GM18519 (cell line): ENCODE measurements around the gene RAB36.

Experiments used
- ATAC-seq: cut with Tn5 transposase; IDR thresholded peaks from one replicate; pipeline ENCODE4 v1.9.1; 2021; ENCODE audit warnings: mild to moderate bottlenecking, moderate library complexity; ENCODE audit not compliant: unreplicated experiment, low FRiP score

The RAB36 gene

DNA sequence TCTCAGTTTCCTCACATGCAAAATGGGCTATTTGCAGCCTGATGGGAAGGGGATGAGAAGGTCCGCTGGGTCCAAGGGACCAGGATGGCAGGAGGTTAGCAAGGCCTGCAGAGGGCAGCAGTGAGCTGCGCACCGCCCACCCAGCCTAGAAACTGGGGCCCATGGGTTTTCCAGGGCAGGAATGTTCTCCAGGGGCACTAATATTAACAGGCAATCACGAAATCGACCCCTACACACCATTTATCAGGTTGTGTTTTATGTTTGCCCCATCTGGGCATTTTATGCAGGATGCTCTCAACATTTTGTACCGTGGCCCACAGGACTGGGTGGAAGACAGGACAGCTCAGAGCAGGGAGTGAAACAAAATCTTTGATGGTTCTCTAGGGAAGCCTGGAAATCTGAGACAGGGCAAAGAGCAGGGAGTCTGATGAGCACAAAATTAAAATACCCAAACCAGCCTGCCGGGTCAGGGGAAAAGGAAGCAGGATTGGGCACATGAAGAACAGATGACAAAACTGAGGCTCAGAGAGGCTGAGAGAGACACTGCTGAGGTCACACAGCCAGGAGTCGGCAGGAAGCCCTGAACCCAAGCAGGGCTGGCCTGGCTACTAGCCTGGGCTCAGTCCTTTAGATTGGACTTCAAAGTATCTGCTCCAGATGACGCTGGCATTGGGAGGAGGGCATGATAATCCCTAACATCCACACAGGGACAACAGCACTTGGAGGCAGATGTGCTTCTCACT is 33.4 kb downstream of the RAB36 start:
- ATAC-seq, result no peak

DNA sequence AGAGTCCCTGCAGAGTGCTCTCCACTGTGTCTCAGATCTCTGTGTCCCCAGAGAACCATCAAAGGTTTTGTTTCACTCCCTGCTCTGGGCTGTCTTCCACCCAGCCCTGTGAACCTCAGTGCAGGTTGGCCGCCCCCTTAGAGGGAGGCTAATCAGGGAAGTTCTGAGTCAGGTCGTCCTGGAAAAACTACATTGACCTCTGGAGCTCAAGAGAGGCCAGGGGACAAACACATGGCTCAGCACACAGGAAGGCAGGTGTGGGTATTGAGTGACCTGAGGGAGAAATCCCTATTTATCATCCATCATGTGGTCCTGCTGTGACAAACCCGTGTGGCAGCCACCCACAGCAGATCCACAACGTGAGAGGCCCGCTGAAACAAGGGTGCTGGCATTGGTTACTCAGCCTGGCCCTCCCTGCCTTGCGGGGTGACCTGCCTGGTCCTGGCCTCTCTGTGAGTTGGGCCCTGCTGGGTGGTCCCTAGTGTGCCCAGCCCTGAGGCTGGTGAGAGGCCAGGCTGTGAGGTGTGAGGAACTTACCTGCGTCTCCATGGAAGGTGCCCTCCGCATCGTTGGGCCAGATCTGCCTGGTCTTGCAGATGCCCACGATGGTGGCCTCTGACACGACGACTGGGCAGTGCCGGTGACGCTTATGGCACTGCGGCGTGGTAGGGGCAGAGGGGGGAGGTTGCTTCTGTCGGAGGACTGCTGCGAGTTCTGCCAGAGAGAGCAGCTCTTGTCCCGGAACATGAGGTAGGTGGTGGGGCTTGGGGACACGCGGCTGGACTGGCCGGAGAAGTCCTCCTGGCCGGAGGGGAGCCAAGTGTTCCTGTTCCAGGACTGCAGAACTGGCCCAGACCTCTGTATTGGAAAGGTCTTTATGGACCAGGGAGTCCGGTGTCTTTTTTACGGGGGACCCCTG is 34.4 kb downstream of the RAB36 start:
- no peak for ATAC-seq

DNA sequence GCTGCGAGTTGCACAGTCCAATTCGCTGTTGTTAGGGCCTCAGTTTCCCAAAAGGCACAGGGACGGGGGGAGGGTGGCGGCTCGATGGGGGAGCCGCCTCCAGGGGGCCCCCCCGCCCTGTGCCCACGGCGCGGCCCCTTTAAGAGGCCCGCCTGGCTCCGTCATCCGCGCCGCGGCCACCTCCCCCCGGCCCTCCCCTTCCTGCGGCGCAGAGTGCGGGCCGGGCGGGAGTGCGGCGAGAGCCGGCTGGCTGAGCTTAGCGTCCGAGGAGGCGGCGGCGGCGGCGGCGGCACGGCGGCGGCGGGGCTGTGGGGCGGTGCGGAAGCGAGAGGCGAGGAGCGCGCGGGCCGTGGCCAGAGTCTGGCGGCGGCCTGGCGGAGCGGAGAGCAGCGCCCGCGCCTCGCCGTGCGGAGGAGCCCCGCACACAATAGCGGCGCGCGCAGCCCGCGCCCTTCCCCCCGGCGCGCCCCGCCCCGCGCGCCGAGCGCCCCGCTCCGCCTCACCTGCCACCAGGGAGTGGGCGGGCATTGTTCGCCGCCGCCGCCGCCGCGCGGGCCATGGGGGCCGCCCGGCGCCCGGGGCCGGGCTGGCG is 35.1 kb downstream of the RAB36 start, which contains the start of gene BCR:
Gene BCR, plus strand, starts transcription at position 209 of the 592 bp plus-strand sequence. CDS start 452 bp downstream, outside the sequence.
- ATAC-seq, result no peak

DNA sequence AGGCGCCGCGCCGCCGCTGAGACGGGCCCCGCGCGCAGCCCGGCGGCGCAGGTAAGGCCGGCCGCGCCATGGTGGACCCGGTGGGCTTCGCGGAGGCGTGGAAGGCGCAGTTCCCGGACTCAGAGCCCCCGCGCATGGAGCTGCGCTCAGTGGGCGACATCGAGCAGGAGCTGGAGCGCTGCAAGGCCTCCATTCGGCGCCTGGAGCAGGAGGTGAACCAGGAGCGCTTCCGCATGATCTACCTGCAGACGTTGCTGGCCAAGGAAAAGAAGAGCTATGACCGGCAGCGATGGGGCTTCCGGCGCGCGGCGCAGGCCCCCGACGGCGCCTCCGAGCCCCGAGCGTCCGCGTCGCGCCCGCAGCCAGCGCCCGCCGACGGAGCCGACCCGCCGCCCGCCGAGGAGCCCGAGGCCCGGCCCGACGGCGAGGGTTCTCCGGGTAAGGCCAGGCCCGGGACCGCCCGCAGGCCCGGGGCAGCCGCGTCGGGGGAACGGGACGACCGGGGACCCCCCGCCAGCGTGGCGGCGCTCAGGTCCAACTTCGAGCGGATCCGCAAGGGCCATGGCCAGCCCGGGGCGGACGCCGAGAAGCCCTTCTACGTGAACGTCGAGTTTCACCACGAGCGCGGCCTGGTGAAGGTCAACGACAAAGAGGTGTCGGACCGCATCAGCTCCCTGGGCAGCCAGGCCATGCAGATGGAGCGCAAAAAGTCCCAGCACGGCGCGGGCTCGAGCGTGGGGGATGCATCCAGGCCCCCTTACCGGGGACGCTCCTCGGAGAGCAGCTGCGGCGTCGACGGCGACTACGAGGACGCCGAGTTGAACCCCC is 35.8 kb downstream of the RAB36 start:
- no peak for ATAC-seq

DNA sequence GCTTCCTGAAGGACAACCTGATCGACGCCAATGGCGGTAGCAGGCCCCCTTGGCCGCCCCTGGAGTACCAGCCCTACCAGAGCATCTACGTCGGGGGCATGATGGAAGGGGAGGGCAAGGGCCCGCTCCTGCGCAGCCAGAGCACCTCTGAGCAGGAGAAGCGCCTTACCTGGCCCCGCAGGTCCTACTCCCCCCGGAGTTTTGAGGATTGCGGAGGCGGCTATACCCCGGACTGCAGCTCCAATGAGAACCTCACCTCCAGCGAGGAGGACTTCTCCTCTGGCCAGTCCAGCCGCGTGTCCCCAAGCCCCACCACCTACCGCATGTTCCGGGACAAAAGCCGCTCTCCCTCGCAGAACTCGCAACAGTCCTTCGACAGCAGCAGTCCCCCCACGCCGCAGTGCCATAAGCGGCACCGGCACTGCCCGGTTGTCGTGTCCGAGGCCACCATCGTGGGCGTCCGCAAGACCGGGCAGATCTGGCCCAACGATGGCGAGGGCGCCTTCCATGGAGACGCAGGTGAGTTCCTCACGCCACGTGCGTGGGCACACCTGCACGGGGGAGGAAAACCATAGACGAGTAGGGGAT is 36.5 kb downstream of the RAB36 start:
- ATAC-seq, result no peak

DNA sequence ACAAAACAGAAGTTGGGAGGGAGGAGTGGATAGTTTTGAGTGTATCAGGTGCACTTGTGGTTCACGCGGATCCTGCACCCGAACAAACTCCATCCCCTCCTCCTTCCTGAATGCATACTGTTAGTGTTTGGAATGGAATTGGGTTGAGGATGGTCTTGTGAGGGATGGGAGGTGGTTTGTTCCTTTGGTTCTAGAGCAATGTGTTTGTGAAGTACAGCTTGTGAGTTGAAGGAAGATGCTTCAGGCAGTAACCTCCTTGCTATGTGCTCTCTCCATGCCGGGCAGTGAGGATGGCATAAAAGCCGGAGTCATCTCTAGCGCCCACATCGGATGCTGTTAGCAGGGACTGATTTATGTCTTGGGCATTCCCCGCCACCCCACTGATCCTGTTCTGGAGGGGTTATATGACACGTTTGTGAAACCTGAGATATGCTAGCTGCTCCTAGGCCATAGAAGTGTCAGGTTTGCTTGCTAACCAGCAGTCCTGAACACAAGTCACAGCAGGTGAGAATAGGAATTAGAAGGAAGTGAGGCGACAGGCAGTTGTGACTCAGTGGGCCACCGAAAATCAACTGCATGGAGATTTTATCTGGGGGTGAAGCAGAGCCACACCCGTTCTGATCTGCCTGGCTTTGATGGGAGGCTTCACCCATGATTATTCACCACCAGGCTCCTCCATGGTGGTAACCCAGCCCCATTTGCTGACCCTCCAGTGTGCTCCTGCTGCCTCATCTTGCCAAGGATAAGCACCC is 37.2 kb downstream of the RAB36 start:
- ATAC-seq, result no peak

DNA sequence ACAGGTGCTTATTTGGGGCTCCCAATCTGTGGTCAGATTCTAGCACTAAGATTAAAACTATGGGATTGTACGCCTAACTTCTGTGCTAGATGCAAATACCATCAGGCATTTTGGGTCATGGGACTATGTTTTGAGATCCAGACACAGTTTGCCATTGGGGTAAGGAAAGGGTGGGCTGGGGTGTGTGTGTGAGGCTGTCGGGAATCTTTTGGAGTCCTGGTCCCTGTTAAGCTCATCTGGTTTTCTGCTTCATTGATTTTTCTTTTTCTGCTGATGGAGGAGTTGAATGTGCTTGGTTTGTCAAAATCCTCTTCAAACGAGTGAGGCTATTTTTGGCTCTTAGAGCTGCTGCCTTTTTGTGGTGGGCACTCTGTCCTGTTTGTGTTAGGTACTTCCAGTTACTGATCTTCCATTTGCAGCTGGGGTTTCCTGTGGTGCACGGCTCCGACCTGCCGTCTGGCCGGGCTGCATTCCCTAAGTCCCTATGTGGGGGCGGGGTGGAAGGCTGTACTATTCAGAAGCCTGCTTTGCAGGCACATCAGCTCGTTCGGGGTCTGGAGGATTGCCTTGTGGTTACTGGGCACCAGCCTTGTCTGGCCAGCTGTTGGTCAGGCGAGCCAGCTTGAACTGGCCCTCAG is 37.9 kb downstream of the RAB36 start:
- ATAC-seq, result no peak

DNA sequence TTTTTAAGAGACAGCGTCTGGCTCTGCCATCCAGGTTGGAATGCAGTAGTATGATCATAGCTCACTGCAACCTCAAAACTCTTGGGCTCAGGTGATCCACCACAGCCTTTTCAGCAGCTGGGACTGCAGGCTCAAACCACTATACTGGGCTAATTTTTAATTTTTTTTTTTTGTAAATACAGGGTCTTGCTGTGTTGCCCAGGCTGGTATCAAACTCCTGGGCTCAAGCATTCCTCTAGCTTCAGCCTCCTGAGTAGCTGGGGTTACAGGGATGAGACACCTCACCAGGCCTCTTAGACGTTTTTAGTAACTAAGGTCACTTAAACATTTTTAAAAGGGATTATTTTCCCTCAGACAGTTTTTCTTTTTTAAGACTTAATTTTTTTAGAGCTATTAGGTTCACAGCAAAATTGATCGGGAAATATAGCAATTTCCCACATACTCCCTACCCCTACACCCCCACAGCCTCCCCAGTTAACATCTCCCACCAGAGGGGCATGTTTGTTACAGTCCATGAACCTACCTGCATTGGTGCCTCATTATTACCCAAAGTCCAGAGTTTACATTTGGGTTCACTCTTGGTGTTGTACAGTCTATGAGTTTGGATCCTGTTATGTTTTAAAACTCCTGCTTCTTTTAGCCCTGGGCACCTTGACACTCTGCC is 39.0 kb downstream of the RAB36 start:
- no peak for ATAC-seq

DNA sequence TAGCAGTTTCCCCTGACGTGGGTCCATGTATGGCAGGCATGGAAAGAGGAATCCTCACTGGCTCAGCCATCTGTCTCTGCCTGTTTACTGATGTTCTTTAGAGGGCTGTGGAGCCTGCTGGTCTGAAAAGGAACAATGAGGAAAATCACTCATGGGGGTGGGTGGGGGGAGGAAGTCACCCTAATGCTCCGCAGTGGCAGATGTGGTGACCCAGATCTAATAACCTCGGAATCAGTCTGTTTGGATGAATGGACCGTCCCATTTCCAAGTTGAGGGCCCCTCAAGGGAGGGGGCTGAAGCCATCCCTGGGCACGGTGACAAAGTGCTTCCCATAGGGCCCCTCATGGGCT is 39.5 kb downstream of the RAB36 start:
- no peak for ATAC-seq

DNA sequence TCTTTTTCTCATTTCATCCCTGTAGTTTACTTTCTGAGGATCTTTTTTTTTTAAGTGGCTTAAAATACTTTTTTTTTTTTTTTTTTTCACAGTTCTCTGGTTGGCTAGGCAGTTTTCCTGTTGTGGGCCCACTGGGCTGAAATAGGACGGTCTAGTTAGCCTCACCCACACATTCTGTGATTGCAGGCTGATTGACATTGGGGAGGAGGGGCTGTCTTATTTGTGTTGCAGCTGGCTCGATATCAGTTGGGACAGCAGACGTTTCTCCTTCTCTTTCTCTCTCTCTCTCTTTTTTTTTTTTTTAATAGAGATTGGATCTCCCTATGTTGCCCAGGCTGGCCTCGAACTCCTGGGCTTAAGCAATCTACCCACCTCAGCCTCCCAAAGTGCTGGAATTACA is 41.9 kb downstream of the RAB36 start:
- ATAC-seq, result no peak

DNA sequence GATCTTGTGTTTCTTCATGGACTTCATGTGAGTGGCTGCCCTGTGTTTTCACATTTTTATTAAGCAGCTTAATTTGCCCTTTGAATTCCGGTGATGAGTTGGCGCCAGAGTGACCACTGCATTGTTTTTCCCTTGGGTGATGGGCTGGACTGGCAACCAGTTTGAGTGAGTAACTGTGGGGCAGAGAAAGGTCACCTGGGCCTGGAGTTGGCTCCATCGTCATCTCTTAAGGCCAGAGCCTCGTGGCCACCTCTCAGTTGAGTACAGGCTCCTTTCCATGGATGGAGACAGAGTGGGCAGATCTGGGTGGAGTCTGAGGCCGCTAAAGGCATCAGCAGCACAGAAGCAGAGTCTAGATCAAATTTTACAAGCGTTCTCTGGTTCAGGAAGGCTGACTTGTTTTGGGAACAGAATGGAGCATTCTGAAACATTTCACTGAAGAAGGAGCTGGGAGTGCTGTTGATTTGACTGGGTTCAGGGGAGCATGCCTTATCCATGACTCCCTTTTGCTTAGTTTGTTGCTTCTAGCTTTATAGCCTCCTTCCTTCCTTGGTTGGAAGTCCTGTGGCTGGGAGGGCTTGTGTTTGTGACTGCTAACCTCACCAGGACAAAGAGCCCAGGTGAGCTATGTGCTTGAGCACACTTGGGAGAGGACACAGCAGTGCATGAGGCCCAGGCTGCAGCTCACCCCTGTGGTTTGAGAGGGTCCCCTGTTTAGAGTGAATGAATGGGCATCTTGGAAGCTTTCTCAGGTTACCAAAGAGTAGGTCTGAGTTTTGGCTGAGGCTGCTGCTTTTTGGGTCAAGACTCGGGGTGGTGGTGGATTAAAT is 42.8 kb downstream of the RAB36 start:
- ATAC-seq, result no peak

DNA sequence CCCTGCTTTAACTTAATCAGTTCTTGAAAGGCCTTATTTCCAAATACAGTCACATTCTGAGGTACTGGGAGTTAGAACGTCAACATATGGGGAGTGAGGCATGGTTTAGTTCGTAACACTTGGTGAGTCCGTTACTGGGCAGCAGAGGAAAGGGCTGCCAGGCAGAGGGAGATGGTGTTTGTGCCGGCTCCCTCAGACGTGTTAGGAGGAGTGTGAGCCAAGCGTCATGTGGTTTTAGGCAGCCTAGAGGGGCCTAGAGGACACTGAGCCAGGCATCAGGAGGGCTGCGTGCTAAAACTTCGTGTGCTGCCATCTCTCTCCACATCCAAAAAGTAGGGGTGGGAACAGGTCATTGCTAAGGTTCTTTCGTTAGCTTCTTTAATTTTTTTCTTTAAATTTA is 45.2 kb downstream of the RAB36 start:
- no peak for ATAC-seq

DNA sequence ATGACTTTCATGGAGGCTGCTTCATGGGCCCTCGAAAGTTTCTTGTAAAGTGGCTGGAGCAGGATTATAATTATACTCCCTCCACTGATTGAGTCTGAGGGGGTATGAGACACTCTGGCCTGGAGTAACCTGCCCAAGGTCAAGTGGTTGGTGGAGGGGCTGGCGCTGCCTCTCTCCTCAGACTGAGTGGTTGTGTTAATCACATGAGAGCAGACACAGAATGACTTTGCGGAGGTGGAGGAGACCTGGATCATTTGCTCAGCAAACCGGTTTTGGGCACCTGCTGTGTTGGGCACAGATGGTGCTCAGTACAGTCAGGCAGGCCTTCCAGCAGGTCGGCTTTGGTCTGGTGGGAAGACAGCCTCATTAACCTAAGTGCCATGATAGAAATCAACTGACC is 46.9 kb downstream of the RAB36 start:
- ATAC-seq, result no peak

DNA sequence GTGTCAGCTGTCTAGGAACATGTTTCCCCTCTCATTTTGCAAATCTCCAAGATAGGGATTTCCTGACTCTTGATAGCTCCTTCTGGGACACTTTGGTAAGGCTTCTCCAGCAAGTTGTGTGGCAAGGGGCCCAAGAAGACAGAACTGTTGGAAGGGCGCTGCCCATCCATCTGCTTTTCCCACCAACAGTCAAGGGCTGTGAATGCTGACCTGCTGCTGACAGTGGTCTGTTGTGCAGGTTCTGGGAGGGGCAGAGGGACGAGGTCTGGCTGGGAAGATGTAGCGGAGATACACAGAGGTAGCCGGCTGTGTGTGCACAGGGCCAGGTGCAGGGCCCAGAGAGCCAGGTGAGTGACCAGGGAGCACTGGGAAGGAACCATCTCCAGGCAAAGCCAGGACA is 47.3 kb downstream of the RAB36 start:
- no peak for ATAC-seq

DNA sequence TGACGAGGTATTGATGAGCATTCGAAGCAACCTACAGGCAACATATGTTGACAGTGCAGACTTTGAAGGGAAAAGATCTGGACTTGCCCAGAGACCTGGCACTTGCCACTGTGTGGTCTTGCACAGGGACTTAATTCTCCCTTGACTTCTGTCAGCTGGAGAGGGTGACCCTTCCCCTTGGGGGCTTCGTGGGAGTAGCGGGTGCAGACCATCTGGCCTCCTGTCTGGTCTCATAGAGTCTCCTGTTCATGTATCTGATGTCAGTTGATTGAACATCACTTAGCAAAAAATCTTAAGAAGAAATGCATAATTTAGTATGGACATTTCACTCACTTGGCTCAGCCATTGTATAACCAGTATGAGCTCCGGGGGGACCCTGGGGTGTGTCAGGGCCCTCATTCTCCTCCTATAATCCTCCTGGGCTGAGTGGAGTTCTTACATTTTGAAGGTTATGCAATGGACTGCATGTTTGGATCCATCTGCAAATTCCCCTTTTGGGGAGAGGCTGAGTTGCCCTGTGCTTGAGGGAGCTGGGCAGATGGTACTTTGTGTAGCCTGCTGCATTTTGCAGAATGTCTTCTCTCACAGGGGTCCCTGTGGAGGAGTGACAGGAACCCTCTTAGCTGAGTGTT is 48.0 kb downstream of the RAB36 start:
- no peak for ATAC-seq

DNA sequence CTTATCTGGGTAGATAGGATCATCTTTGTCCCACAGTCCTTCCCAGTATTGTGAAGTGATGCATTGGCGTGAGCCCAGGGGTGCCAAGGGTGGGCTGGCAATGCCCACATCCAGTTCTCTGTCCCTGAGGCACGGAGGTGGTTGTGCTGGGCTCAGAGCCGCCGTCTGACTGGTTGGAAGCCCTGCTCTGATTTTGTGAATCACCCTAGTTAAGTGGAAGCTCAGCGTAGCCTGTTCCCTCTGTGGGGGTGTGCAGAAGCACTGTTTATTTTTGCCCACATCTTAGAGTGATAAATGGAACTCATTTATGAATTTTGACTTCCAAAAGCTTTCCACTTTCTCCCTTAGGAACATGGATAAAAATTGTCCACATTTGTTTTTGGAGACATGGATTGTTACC is 48.6 kb downstream of the RAB36 start:
- no peak for ATAC-seq

DNA sequence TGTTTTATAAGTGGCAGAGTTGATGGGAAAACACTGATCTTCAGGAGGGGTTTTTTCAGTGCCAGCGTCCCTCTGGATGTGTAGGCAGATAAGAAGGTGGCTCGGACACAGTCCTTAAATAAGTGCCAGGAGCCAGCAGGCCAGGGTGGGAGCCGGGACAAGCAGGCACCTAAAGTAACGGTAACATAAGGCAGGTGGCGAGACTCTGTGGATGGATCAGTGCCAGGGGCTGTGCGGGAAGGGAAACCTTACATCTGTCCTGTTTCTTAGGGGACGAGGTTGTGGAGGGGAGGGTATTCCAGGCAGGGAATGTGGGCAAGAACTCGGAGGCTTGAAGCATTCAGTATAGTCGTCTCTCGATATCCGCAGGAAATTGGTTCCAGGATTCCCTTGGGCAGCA is 50.9 kb downstream of the RAB36 start:
- no peak for ATAC-seq
